Esophagus muscularis mucosa (tissue), 4 donors: ENCODE measurements around the gene ARRB2.

Experiments used
- CTCF ChIP-seq, 3 experiments: fragments of 200-600 bp in 2 of 3; fragments of 450-650 bp in 1 of 3; sonication (generic) in 2 of 3; IDR thresholded peaks; one replicate each; pipeline ENCODE4 v1.5.1; 2017 to 2019; ENCODE audit warnings: antibody characterized with exemption in 3 of 3, mild to moderate bottlenecking in 2 of 3, moderate library complexity in 1 of 3
- EP300 ChIP-seq: sonication (generic); formaldehyde crosslinking; IDR thresholded peaks from one replicate; pipeline ENCODE4 v1.6.1; 2017; ENCODE audit warnings: antibody characterized with exemption
- POLR2A ChIP-seq: fragments of 450-650 bp; IDR thresholded peaks from one replicate; pipeline ENCODE4 v1.6.1; 2017; ENCODE audit warnings: antibody characterized with exemption, moderate library complexity, mild to moderate bottlenecking, low read depth
- POLR2AphosphoS5 ChIP-seq, 2 donors: sonication (generic); formaldehyde crosslinking; IDR thresholded peaks; one replicate each; pipeline ENCODE4 v1.6.1; 2017; ENCODE audit warnings: antibody characterized with exemption in 2 of 2

GRCh38 chr17:4740025-4740351 lies 29.6 kb downstream of the ARRB2 start:
- no peak for TF ChIP-seq POLR2A
- TF ChIP-seq CTCF (IDR thresholded peaks at IDR 0.05): no peak
- no peak for TF ChIP-seq POLR2AphosphoS5 (IDR thresholded peaks at IDR 0.05)
- no peak for TF ChIP-seq EP300
